PC-9 (cell line): ENCODE data around the gene VPS36.
"Not testable (repeated sequence)": the region's sequence is repeated elsewhere in the genome, so short reads cannot be mapped to it uniquely, and the experiment has no call there.

Experiments
- EZH2 ChIP-seq: fragments of 200-600 bp; sonication (generic); IDR thresholded peaks from 2 replicates; pipeline ENCODE4 v1.8.0; 2017; ENCODE audit warnings: antibody characterized with exemption, low read depth
- TF ChIP-seq, protein P1 (sequence below): fragments of 200-600 bp; sonication (generic); conservative IDR thresholded peaks from 2 replicates; pipeline ENCODE4 v1.6.1; 2017; ENCODE audit warnings: mixed run types, antibody characterized with exemption, mild to moderate bottlenecking, moderate library complexity

GRCh38 chr13:52407436-52407835, 43.0 kb downstream of the VPS36 start:
- TF ChIP-seq, protein P1, sequence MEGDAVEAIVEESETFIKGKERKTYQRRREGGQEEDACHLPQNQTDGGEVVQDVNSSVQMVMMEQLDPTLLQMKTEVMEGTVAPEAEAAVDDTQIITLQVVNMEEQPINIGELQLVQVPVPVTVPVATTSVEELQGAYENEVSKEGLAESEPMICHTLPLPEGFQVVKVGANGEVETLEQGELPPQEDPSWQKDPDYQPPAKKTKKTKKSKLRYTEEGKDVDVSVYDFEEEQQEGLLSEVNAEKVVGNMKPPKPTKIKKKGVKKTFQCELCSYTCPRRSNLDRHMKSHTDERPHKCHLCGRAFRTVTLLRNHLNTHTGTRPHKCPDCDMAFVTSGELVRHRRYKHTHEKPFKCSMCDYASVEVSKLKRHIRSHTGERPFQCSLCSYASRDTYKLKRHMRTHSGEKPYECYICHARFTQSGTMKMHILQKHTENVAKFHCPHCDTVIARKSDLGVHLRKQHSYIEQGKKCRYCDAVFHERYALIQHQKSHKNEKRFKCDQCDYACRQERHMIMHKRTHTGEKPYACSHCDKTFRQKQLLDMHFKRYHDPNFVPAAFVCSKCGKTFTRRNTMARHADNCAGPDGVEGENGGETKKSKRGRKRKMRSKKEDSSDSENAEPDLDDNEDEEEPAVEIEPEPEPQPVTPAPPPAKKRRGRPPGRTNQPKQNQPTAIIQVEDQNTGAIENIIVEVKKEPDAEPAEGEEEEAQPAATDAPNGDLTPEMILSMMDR, result not testable (repeated sequence)
- not testable (repeated sequence) for TF ChIP-seq EZH2
